GM04503 (cell line): ENCODE data around the gene HDLBP.

Experiments
- DNase-seq: peaks from one replicate; pipeline ENCODE4 v3.0.0-alpha.2; 2012; ENCODE audit warnings: low read depth

HDLBP gene

DNA sequence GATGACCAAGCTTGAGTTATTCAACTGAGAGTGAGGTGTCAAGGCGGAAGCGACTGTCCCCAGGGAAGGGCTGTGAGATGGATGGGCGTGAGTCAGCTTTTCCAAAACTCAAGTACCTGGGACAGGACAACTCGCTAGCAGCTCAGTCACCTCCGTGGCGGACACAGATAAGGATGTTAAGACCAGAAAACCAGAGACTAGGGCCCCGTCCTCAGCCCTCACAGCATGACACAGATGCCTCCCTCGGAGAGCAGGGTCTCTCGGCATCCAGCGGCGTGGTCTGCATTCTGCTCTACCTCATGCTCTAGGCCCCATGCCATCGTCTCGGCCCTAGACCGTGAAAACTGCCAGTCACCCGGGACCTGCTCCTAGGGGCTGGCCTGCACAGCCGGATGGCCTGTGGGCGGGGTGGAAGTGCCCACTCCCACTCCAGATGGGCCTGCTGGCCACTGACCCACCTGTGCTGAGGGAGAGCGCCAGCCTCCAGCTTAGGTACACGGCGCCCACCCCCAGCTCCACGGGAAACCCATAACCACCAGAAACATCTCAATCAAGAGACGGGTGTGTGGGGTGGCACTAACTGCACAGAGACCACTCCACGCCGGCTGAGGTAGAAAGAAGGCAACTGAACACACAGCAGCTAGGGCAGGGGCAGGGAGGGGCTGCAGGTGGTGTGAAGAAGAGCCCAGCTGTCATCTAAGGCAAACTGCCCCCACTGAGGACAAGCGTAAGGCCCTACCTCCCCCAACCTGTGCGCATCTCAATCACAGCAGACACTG is 87.2 kb downstream of the HDLBP start:
- no peak for DNase-seq

DNA sequence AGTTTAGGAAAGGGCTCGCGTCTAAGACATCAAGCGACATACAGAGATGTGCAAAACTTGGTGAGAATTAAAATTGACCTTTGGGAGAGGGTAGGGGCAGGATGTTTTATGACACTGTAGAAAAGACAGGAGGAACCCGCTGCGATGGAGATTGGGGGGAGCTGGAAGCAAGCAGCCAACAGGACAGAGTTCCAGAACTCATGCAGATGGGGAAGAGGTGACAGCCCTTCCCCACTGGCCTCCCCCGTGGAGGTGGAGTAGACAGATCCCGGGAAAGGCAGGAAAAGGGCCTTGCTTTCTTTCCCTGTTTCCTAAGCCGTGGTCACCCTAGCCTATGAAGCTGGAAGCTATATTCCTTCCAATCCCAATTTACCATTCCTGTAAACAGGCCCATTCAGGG is 87.9 kb downstream of the HDLBP start:
- DNase-seq, result no peak

DNA sequence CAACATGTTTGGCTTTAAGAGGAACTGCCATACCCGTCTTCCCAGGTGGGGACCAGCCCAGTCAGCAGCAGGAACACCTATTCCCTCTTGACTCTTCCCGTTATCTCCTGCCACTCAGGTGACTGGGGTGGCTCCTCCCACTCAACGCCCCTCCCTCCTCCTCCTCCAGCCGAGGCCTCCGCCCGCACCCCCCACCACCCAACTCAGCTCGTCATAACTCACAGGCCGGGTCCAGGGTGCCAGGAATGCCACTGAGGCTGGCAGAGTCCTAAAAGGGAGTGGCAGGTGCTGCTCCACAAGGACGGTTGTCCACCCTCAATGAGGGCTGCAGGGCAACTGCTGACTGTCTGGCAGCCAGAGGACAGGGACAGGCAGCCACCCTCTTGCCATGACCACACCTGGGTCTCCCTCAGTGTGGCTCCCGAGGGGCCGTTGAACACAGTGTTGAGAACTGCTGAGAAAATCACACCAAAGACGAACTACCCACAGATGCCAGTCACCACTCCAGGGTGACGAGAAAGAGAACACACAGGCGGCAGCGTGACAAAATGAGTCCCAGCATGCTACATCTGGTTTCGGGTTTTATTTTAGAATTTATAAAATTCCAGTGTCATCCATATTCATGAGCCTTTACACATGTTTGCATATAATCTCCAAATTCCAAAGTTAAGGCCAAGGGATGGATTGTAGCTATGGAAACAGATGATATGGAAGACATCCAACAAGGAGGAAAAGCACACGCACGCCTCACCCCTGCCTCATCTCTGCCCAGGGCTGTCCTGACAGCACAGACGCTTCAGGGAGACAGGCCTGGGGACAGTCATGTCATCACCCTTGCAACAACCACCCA is 88.5 kb downstream of the HDLBP start:
- no peak for DNase-seq

DNA sequence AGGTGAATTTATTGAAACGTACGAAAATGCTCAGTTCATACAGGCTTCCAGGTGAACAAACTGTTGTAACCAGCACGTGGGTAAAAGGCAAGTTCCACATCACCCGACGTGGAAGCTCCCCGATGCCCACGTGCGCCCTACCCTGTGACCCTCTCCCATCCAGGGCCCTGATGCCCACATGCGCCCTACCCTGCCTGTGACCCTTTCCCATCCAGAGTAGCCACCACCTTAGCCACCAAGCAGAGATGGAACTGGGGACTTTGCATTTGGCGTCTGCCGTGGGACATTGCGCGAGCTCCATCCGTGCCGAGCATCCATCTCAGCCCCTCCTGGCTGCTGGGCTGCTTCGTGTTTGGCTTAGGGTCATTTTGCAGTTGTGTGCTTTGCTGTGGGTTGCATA is 89.5 kb downstream of the HDLBP start:
- no peak for DNase-seq

DNA sequence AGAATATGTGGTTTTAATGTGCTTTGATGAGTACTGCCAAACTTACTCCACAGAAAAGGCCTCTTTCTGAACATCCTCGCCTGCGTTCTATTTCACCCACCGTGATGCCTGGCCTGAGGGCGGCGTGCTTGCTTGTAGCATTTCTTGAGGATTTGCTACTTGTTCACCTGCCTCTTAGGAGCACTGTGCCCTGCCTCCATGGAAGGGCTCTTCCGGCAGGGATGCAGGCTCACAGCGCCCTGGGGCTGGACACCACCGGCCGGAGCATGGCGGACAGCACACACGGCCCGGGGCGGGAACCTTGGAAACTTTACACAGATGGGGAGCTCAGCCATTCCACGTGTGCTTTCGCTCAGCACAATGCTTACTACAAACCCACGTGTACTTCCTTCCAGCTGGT is 89.9 kb downstream of the HDLBP start:
- no peak for DNase-seq

DNA sequence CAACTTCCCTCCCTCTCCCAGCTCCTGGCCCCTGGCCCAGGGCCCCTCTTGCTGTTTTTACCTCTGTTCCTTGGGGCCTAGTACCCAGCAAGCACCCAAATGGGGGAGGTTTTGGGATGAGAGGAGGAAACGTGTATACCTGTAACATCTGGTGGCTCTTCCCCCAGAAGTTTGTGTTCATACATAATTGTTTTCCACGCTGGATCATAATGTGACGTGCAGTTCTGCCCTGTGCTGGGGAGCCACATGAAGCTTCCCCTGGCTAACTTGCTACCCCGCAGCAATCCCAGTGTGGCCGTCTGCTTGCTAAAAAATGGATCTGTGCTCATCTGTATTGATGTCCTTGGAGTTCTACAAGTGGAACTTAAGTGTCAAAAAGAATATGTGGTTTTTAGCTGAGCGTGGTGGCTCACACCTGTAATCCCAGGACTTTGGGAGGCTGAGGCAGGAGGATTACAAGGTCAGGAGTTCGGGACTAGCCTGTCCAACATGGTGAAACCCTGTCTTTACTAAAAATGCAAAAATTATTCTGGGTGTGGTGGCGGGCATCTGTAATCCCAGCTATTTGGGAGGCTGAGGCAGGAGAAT is 90.5 kb downstream of the HDLBP start:
- no peak for DNase-seq

DNA sequence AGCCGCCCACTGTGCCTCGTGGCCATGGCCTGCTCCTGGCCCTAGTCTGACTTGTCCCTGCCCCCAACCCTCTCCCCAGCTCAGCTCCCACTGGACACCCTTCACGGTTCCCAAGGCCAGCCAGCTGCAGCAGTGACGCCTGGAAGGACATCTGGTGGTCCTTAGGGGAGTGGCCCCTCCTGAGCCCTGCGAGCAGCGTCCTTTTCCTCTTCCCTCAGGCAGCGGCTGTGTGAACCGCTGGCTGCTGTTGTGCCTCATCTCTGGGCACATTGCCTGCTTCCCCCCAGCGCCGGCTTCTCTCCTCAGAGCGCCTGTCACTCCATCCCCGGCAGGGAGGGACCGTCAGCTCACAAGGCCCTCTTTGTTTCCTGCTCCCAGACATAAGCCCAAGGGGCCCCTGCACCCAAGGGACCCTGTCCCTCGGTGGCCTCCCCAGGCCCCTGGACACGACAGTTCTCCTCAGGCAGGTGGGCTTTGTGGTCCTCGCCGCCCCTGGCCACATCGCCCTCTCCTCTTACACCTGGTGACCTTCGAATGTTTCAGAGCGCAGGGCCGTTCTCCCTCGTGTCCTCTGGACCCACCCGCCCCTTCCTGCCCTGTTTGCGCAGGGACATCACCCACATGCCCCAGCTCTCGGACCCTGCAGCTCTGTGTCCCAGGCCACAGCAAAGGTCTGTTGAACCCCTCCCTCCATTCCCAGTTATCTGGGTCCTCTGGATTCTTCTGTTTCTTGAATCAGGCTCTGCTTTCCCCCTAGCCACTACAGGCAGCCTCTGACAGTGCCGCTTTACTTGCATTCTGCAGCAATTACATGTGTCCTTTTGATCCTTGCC is 91.2 kb downstream of the HDLBP start:
- no peak for DNase-seq

DNA sequence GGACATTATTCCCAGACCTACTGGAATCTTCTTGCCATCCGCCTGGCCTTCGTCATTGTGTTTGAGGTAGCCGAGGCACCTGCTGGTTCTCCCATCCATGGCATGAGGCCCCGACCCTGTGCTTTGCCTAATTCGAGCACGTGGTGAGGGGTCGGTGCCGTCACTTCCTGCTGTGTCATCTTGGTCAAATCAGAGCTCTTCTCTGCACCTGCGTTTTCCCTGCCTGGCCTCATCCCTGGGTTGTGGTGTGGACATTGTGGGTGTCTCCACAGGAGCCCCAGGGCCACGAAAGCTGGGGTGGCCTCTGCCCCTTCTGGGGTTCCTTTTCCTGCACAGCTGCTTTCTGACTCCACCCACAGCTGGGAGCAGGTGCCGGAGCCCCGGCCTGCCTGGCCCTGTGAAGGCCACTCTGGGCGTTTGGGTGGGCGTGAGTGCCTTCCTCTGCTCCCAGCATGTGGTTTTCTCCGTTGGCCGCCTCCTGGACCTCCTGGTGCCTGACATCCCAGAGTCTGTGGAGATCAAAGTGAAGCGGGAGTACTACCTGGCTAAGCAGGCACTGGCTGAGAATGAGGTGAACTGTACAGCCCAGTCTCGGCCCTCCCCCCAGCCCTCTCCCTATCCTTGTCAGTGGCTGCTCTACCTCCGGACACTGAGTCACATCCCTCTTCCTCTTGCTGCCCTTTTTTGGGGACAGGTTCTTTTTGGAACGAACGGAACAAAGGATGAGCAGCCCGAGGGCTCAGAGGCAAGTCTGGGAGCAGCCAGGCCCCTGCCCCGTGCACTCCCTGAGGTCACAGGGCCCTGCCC is 92.1 kb downstream of the HDLBP start:
- DNase-seq, result no peak

DNA sequence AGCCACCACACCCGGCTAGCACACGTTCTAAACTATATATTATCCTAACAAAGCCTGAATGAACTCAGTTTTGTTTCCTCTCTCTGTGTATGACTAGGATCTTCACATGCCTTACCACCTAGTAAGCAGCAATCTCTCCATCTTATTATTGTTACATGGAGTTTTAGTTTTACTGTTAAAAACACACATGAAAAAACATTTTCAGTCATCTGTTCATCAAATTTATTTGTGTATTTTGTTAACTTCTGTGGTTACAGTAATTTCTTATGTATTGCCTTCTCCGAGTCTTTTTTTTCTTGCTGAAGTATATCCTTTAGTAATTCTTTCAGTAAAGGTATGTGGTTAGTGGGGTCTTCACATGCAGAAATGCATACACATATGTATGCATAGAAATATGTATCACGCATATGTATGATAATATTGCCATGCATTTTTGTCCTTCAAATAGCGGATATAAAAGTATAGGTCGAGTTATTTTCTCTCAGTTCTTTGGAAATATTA is 95.6 kb downstream of the HDLBP start:
- no peak for DNase-seq

DNA sequence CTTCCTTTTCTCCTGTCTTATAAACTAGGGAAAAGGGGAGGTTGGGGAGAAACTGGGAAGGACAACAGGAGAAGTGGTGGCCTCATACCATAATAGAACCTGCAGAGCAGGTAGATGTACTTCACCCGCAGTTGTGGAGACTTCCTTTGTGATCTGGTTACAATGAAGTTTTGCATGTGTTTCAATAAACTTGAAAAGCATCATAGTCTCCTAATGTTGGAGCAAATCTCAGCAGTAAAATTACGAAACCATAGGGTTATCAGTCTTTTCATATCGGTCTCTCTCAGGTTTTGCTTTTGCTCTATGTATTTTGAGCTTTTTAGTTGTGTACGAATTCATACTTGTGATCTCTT is 96.5 kb downstream of the HDLBP start:
- no peak for DNase-seq

DNA sequence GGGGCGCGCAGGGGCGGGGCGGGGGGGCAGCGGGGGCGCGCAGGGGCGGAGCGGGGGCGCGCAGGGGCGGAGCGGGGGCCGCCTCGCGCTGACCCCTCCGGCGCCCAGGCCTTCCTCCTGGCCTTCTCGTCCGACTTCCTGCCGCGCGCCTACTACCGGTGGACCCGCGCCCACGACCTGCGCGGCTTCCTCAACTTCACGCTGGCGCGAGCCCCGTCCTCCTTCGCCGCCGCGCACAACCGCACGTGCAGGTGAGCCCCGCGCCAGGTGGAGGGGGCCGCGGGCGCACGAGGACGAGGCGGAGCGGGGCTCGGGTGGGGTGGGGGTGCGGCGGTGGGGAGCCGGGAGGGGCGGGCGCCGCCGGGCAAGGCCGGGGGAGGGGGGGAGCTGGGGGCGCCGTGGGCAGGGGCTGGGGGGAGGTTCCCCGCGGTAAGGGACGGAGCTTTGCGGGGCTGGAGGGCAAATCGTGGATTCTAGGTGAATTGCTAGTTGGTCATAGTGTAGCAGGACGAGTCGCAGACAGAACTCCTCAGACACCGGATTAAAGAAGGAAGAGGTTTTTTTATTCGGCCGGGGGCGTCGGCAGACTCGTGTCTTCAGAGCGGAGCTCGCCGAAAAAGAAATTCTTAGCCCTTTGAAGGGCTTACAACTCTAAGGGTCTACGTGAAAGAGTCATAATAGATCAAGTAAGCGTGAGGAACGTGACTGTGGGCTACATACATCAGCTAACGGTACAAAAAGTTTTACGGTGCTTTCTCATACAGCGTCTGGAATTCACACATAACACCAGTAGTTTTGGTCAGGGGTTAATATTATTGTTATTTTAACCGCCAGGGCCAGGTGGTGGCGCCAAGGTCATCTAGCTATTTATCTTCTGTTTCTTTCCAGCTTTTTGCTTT is 97.1 kb downstream of the HDLBP start:
- DNase-seq, result no peak

DNA sequence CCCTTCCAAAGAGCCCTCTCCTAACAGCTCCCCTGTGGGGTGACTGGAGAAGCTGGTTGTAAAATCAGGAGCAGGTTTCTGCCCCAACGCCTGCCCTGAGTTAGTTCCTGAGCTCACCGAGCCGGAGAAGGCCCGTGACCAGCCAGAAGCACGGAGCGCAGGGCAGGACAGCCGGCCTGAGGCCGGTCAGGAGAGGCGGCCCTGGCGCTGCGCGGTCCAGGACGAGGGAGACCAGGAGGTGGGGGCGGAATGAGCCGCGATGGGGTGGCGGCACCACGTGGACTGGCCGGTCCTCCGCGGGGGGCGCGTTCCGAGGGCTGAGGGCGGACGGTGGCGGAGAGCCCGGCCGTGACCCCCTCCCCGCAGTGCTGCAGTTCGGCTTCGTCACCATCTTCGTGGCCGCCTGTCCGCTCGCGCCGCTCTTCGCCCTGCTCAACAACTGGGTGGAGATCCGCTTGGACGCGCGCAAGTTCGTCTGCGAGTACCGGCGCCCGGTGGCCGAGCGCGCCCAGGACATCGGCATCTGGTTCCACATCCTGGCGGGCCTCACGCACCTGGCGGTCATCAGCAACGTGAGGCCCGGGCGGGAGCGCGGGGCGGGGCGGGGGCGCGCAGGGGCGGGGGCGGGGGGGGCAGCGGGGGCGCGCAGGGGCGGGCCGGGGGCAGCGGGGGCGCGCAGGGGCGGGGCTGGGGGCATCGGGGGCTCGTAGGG is 98.0 kb downstream of the HDLBP start:
- no peak for DNase-seq

DNA sequence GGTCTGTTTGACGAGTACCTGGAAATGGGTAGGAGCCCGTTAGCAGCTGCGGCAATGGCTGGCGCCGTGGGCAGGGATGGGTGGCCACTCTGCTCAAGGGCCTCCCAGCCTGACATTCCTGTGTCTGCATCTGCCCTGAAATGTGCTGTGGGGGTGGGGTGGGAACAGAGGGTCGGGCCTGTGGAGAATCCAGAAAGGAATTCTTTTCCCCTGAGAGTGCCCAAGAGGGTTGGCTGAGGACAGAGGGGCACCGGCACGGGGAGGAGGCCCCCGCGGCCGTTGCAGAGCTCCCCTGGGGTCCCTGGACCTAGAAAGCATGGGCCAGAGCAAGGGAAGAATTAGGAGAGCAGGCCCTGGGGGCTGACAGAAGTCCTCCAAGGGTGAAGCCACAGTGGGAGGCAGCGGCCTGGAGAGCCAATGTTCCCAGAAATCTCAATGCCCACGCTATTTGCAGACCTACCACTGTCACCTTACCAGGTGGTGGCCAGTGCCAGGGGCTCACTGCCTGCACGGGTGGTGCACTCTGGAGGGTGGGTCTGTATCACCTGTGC is 99.2 kb downstream of the HDLBP start:
- DNase-seq, result no peak

DNA sequence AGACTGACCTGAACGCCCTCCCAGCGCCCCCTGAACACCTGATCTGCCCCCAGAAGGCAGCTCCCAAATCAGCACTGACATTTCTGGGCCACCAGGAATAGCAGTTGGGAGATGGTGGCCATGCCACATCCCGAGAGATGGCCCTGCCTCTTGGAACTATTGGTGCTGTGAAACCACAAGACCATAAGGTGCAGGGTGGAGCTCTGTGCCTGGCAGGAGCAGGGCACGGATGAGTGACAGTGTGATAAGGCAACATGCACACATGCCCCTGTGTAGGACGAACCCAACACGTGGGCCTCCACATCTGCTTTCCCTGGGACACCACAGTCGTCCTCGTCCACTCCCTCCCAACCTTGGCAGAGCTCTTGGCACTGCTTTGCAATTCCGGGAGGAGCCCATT is 100.1 kb downstream of the HDLBP start:
- DNase-seq, result no peak

DNA sequence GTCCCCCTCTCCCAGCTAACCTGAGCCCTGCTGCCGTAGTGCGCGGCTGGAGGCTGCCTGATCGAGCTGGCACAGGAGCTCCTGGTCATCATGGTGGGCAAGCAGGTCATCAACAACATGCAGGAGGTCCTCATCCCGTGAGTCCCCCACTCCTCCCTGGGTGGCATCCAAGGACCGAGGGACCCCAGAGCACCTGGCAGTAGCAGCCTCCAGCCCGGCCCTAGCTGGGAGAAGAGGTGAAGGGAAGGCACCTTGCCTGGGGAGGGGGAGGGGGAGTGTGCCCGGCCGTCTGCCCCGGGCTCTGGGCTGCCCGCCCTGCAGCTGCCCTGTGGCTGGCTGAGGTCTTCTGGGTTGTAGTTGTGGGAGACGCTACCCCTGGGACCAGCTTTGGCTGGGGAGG is 100.7 kb downstream of the HDLBP start:
- DNase-seq, result no peak

DNA sequence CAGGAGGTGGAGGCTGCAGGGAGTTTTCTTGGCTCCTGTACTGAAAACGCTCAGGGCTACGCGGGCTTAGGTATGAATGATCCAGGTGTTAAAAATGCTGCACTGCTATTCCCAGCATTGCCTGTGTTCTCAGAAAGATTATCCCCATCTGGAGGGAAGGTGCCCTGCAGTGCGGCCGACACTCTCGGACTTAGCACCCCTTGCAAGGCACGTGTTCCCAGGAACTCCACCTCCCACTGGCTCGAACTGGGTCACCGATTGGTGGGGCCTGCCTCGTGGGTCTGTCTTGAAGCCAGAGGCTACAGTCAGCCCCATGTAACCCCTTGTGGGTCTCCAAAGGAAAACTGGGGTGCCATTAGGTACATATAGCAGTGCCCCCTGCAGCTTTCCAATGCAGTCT is 101.3 kb downstream of the HDLBP start:
- DNase-seq, result no peak

DNA sequence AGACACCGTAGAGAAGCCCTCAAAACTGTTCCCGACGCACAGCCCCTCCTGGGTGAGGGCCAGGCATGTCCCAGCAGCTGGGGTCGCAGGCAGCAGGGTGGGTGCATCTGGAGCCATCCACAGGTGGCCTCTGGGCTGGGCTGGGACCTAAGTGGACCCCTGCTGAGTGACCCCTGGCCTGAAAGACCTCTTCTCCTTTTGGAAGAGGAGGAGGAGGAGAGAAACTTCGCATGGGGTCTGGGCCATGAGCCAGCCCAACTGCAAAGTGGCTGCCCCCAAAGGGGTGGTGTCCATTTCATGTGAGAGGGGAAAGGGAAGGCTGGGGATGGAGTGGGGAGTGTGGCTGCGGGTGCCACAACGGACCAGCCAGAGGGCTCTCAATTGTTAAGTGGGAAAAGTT is 101.9 kb downstream of the HDLBP start:
- no peak for DNase-seq

DNA sequence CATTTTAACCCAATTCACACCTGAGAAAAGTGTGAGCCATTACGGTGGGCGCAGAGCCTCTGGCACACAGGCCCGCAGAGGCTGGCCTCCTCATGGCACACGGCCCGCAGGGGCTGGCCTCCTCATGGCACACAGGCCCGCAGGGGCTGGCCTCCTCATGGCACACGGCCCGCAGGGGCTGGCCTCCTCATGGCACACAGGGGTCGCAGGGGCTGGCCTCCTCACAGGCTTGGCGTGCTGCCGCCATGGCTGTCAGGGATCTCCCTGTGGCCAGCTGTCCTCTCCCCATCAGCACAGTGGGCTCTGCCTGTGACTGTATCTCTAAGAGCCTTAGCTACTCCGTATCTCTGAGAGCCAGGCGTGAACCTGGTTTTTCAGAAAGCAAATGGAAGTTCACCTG is 102.4 kb downstream of the HDLBP start:
- no peak for DNase-seq

DNA sequence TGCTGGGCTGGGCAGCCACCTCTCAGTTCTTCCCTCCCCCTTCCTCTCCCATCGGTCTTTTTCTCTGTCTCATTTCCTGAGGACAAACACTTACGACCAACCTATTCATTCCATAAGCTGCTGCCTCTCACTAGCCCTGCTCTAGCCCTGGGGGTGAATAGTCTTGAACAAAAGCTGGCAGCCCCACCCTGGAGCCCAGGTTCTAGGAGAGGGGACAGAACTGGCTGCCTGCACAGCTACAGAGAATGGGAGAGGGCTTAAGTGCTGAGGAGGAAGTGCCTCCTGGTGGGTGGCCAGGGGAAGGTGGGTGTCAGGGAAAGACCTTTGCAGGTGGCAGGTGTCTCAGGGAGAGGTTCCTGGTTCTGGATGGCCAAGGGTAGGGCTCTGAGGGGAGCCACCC is 104.2 kb downstream of the HDLBP start:
- no peak for DNase-seq
